GM21737 (cell line): ENCODE data around the gene SCTR.
A peak's percentile ranks its signal among the peaks of the same experiment; 100 is the strongest.

ENCODE experiments used
- ATAC-seq: cut with Tn5 transposase; IDR thresholded peaks from one replicate; pipeline ENCODE4 v1.9.1; 2021; ENCODE audit warnings: mild to moderate bottlenecking, moderate library complexity; ENCODE audit not compliant: unreplicated experiment

Gene SCTR

GRCh38 chr2:119488245-119489214, 35.8 kb downstream of the SCTR start:
- ATAC-seq: no peak

GRCh38 chr2:119487434-119488244, 36.6 kb downstream of the SCTR start:
- ATAC-seq: peak; percentile 88

- ATAC-seq: no peak
Measured at GRCh38 chr2:119486886-119487285, 37.4 kb downstream of the SCTR start.

GRCh38 chr2:119486196-119486827, 38.0 kb downstream of the SCTR start:
- no peak for ATAC-seq

- ATAC-seq: no peak
Measured at GRCh38 chr2:119485336-119486110, 38.8 kb downstream of the SCTR start.

- no peak for ATAC-seq
Measured at GRCh38 chr2:119484834-119485233, 39.4 kb downstream of the SCTR start.

- ATAC-seq: no peak
Measured at GRCh38 chr2:119483896-119484718, 40.2 kb downstream of the SCTR start.

GRCh38 chr2:119483395-119483753, 40.9 kb downstream of the SCTR start:
- no peak for ATAC-seq

- ATAC-seq: no peak
Measured at GRCh38 chr2:119482481-119483394, 41.5 kb downstream of the SCTR start.

GRCh38 chr2:119481501-119482455, 42.5 kb downstream of the SCTR start:
- ATAC-seq: no peak

GRCh38 chr2:119480718-119481142, 43.6 kb downstream of the SCTR start:
- no peak for ATAC-seq

- no peak for ATAC-seq
Measured at GRCh38 chr2:119480184-119480583, 44.1 kb downstream of the SCTR start.

- ATAC-seq: no peak
Measured at GRCh38 chr2:119478978-119479295, 45.3 kb downstream of the SCTR start.

- ATAC-seq: no peak
Measured at GRCh38 chr2:119478188-119478977, 45.9 kb downstream of the SCTR start.

- ATAC-seq: no peak
Measured at GRCh38 chr2:119477113-119477505, 47.2 kb downstream of the SCTR start.

- no peak for ATAC-seq
Measured at GRCh38 chr2:119476301-119477112, 47.8 kb downstream of the SCTR start.
